Activated CD4-positive, alpha-beta T cell treated with anti-CD3 and anti-CD28 coated beads, Interleukin-10, Interleukin-2, amounts not matched to agents 100 ng/mL and 50 ng/mL, durations not matched to agents 16 hours and 8 hours (primary cell): ENCODE results near the gene RGMB.

Experiments used
- DNase-seq: peaks from one replicate; pipeline ENCODE4 v3.0.0-alpha.2; 2020

Gene RGMB

GRCh38 chr5:98786191-98786853, 12.9 kb downstream of the RGMB start:
- no peak for DNase-seq

- DNase-seq = no peak
These were observed 13.8 kb downstream of the RGMB start for GRCh38 chr5:98787131-98787719.

GRCh38 chr5:98789029-98789428, 15.6 kb downstream of the RGMB start:
- no peak for DNase-seq

- DNase-seq = no peak
These were observed 17.6 kb downstream of the RGMB start for GRCh38 chr5:98791001-98791519.

GRCh38 chr5:98791898-98792580, 18.6 kb downstream of the RGMB start:
- no peak for DNase-seq

- no peak for DNase-seq
These were observed 19.8 kb downstream of the RGMB start for GRCh38 chr5:98793223-98793622.

- DNase-seq = no peak
These were observed 20.5 kb downstream of the RGMB start for GRCh38 chr5:98794001-98794400.

GRCh38 chr5:98794414-98795080, 21.1 kb downstream of the RGMB start:
- DNase-seq = no peak

GRCh38 chr5:98795243-98795642, 21.8 kb downstream of the RGMB start:
- no peak for DNase-seq

GRCh38 chr5:98796197-98796972, 22.9 kb downstream of the RGMB start:
- DNase-seq = peak; percentile 55

- DNase-seq = no peak
These were observed 24.9 kb downstream of the RGMB start for GRCh38 chr5:98798371-98798770.

GRCh38 chr5:98798847-98799246, 25.4 kb downstream of the RGMB start:
- no peak for DNase-seq

GRCh38 chr5:98804066-98804465, 30.6 kb downstream of the RGMB start:
- no peak for DNase-seq

- no peak for DNase-seq
These were observed 31.6 kb downstream of the RGMB start for GRCh38 chr5:98805070-98805469.

GRCh38 chr5:98807806-98808205, 34.3 kb downstream of the RGMB start:
- DNase-seq = no peak

- DNase-seq = no peak
These were observed 36.7 kb downstream of the RGMB start for GRCh38 chr5:98810206-98810605.

- peak; percentile 7 for DNase-seq
These were observed 40.3 kb downstream of the RGMB start for GRCh38 chr5:98813755-98814154.

GRCh38 chr5:98816582-98817222, 43.2 kb downstream of the RGMB start:
- DNase-seq = no peak

- DNase-seq = no peak
These were observed 52.3 kb downstream of the RGMB start for GRCh38 chr5:98825582-98826375.

GRCh38 chr5:98827161-98827560, 53.7 kb downstream of the RGMB start:
- DNase-seq = peak; percentile 8

GRCh38 chr5:98827588-98828284, 54.3 kb downstream of the RGMB start:
- DNase-seq = no peak
